Endodermal cell (in vitro differentiated cells): ENCODE measurements around the gene PRRX2. TPM values are rescaled to one million over a fixed set of nuclear protein-coding genes. Genes with fewer than 3 reads are reported as not detected.
A peak's percentile ranks its signal among the peaks of the same experiment; 100 is the strongest.

ENCODE experiments used
- DNase-seq: peaks from one replicate; pipeline ENCODE4 v3.0.0-alpha.2; 2017
- H3K27ac ChIP-seq: 2 replicates; pipeline ENCODE4 v1.5.1; 2013; ENCODE audit warnings: mild to moderate bottlenecking, low read depth, low read length, moderate library complexity
- H3K27me3 ChIP-seq: 2 replicates; pipeline ENCODE4 v1.6.1; 2013; ENCODE audit warnings: mild to moderate bottlenecking, low read length, moderate library complexity; ENCODE audit not compliant: insufficient read depth, control insufficient read depth, poor library complexity, severe bottlenecking
- H3K36me3 ChIP-seq: 2 replicates; pipeline ENCODE4 v1.7.0; 2013; ENCODE audit warnings: mild to moderate bottlenecking, low read length, moderate library complexity; ENCODE audit not compliant: control insufficient read depth, insufficient read depth
- H3K4me1 ChIP-seq: one replicate; pipeline ENCODE4 v1.7.0; 2013; ENCODE audit warnings: low read length; ENCODE audit not compliant: control insufficient read depth, insufficient read depth
- H3K4me3 ChIP-seq: 2 replicates; pipeline ENCODE4 v1.5.1; 2013; ENCODE audit warnings: mild to moderate bottlenecking, low read length, moderate library complexity
- H3K9ac ChIP-seq: 2 replicates; pipeline ENCODE4 v1.6.1; 2013; ENCODE audit warnings: mild to moderate bottlenecking, low read length, moderate library complexity; ENCODE audit not compliant: poor library complexity, severe bottlenecking; ENCODE audit errors: extremely low read depth
- H3K9me3 ChIP-seq: 2 replicates; pipeline ENCODE4 v1.6.1; 2013; ENCODE audit warnings: mild to moderate bottlenecking, low read length, moderate library complexity; ENCODE audit not compliant: control insufficient read depth
- H3K27ac Mint-ChIP-seq: 2 replicates; pipeline ENCODE4 v1.8.0; 2020; ENCODE audit warnings: mixed read lengths
- H3K27me3 Mint-ChIP-seq: 2 replicates; pipeline ENCODE4 v1.8.0; 2021; ENCODE audit warnings: mild to moderate bottlenecking, mixed read lengths; ENCODE audit not compliant: insufficient read depth
- H3K36me3 Mint-ChIP-seq: 2 replicates; pipeline ENCODE4 v1.8.0; 2020; ENCODE audit warnings: low read depth, mixed read lengths
- H3K4me1 Mint-ChIP-seq: 2 replicates; pipeline ENCODE4 v1.8.0; 2020; ENCODE audit warnings: mixed read lengths
- H3K4me3 Mint-ChIP-seq: 2 replicates; pipeline ENCODE4 v1.8.0; 2020; ENCODE audit warnings: mild to moderate bottlenecking, moderate library complexity, mixed read lengths
- H3K9me3 Mint-ChIP-seq: 2 replicates; pipeline ENCODE4 v1.8.0; 2020; ENCODE audit warnings: mild to moderate bottlenecking, mixed read lengths
- CTCF ChIP-seq: fragments of 200-600 bp; sonication (generic); conservative IDR thresholded peaks from 2 replicates; pipeline ENCODE4 v1.5.0; 2021; ENCODE audit warnings: antibody characterized with exemption, mild to moderate bottlenecking
- WGBS, 2 experiments: methylation state at CpG; one replicate each; pipeline versions ENCODE4 v1.1.5 to v1.1.7; 2013; ENCODE audit warnings: missing lambda C conversion rate in 2 of 2, mixed read lengths in 1 of 2; ENCODE audit not compliant: insufficient coverage in 1 of 2, insufficient read length in 1 of 2; 5-methylcytosine and 5-hydroxymethylcytosine counted together
- total RNA-seq, 2 donors: library from RNA; stranded (reverse); fragmentation: NEBNext Ultra II Directional in 1 of 2; extraction: Animal tissue kit (Norgen Biotek cat#: 25700) in 1 of 2; gene quantifications; 2 replicates in 1 of 2; 3 replicates in 1 of 2; pipeline ENCODE4 v1.2.1, GENCODE V29; 2021

PRRX2 gene
- total RNA-seq, 2 donors from 2014 or later = 1.0 to 3.8 TPM

DNA sequence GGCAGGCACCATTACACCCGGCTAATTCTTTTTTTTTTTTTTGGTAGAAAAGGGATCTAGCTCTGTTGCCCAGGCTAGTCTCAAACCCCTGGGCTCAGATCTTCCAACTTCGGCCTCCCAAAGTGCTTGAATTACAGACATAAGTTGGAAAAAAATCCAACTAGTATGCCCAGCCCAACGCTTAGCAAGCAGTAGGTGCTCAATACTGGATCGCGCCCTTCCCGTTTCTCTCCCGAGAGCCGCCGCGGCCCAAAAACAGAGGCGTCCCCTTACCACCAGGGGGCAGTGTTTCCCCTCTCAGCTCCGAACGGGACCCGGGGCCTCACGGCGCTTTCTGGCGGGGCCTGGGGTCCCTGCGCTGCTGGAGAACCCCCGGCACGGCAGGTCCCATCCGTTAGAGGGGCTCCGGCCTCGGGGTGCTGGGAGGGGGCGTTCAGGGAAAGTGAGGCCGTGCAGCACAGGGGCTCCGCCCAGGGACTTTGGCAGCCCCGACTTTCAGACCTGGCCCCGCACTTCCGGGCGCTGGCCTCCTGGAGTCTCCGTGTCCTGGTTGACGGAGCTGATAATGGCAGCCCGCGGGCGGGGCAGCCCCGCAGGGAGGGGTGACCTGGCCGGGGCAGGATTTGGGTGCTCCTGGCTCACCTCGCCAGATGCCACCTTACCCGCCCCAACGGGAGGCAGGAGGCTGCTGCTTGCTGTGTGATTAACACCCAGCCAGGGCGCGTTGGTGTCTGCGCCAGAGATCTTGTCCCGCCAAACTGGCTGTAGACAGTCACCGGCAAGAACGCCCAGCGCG is 72.2 kb downstream of the PRRX2 start:
- Histone ChIP-seq H3K36me3 (no peaks in the 10 kb centered on the region), H3K27me3 (no peaks in the 10 kb centered on the region), H3K4me1 (peaks cover 3% of the 10 kb centered on the region), H3K9me3 (no peaks in the 10 kb centered on the region), H3K9ac (peak overlapping the region; percentile 51), H3K27ac (no peak overlapping the region), H3K4me3 (peak overlapping the region; percentile 79)
- H3K27ac Mint-ChIP-seq = peak overlapping the region; percentile 70
- DNase-seq = peak; percentile 96
- peak overlapping the region; percentile 55 for H3K4me3 Mint-ChIP-seq
- TF ChIP-seq CTCF = peak; percentile 99
- no peaks in the 10 kb centered on the region for H3K9me3 Mint-ChIP-seq
- peaks cover 4% of the 10 kb centered on the region for H3K4me1 Mint-ChIP-seq
- H3K27me3 Mint-ChIP-seq = peaks cover 12% of the 10 kb centered on the region
- no peaks in the 10 kb centered on the region for H3K36me3 Mint-ChIP-seq
- 14% methylated on average over 31 to 48 of the region's 48 CpGs for WGBS, 2 experiments

- DNase-seq = no peak
- WGBS, 2 experiments = 94% methylated on average over 12 to 16 of the region's 16 CpGs
- peaks cover 12% of the 10 kb centered on the region for H3K27me3 Mint-ChIP-seq
- TF ChIP-seq CTCF = no peak
- no peak overlapping the region for H3K27ac Mint-ChIP-seq
- H3K9me3 ChIP-seq = no peaks in the 10 kb centered on the region
- H3K4me3 ChIP-seq = no peak overlapping the region
- H3K4me1 Mint-ChIP-seq = peaks cover 4% of the 10 kb centered on the region
- H3K36me3 Mint-ChIP-seq = no peaks in the 10 kb centered on the region
- H3K27me3 ChIP-seq = no peaks in the 10 kb centered on the region
- H3K27ac ChIP-seq = no peak overlapping the region
- H3K9ac ChIP-seq = no peak overlapping the region
- no peaks in the 10 kb centered on the region for H3K36me3 ChIP-seq
- peaks cover 3% of the 10 kb centered on the region for H3K4me1 ChIP-seq
- H3K4me3 Mint-ChIP-seq = no peak overlapping the region
- no peaks in the 10 kb centered on the region for H3K9me3 Mint-ChIP-seq
Measured at GRCh38 chr9:129739432-129739831, 74.0 kb downstream of the PRRX2 start.

DNA sequence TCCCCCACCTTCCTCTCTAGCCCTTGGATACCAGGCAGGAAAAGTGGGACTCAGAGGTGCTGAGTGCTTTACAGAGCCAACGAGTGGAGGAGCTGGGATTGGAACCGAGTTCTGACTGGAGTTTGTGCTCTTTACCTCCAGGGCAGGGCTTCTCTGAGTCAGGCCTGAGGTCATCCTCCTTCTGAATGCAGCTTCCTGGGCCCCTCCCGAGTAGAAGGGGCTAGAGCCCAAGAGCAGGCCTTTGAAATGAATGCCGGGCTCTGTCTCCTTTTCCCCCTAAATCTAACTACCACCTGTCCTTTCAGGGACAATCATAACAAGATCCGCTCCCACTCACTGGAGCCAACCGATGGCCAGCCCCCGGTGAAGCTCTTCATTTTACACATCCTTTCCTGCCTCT is 74.7 kb downstream of the PRRX2 start:
- H3K27ac Mint-ChIP-seq = no peak overlapping the region
- Histone ChIP-seq H3K9me3 (no peaks in the 10 kb centered on the region), H3K9ac (no peak overlapping the region), H3K4me1 (peaks cover 3% of the 10 kb centered on the region), H3K36me3 (no peaks in the 10 kb centered on the region), H3K27me3 (no peaks in the 10 kb centered on the region), H3K4me3 (no peak overlapping the region), H3K27ac (no peak overlapping the region)
- 76 to 84% methylated on average over 4 to 7 of the region's 7 CpGs for WGBS, 2 experiments
- no peak for DNase-seq
- no peak overlapping the region for H3K4me3 Mint-ChIP-seq
- no peaks in the 10 kb centered on the region for H3K9me3 Mint-ChIP-seq
- H3K36me3 Mint-ChIP-seq = no peaks in the 10 kb centered on the region
- TF ChIP-seq CTCF = no peak
- H3K4me1 Mint-ChIP-seq = peaks cover 4% of the 10 kb centered on the region
- peaks cover 12% of the 10 kb centered on the region for H3K27me3 Mint-ChIP-seq
